Astrocyte of the cerebellum (primary cell): ENCODE measurements around the gene HUWE1.

ENCODE experiments used
- DNase-seq: peaks from one replicate; pipeline ENCODE4 v3.0.0-alpha.2; 2011; ENCODE audit warnings: low read depth
- H3K4me3 ChIP-seq: 2 replicates; pipeline ENCODE4 v1.5.1; 2011; ENCODE audit warnings: mild to moderate bottlenecking, low read depth, low read length, moderate library complexity
- in situ Hi-C: cut with HindIII; loops from 2 replicates; pipeline ENCODE4 v1.10.0; 2017; ENCODE audit warnings: low sequenced_read_pairs
- TF ChIP-seq, protein P1 (sequence below): IDR thresholded peaks from 2 replicates; pipeline ENCODE4 v1.5.1; 2012; ENCODE audit warnings: low read length, low read depth, moderate library complexity, mild to moderate bottlenecking; ENCODE audit errors: missing control alignments

Gene HUWE1

DNA sequence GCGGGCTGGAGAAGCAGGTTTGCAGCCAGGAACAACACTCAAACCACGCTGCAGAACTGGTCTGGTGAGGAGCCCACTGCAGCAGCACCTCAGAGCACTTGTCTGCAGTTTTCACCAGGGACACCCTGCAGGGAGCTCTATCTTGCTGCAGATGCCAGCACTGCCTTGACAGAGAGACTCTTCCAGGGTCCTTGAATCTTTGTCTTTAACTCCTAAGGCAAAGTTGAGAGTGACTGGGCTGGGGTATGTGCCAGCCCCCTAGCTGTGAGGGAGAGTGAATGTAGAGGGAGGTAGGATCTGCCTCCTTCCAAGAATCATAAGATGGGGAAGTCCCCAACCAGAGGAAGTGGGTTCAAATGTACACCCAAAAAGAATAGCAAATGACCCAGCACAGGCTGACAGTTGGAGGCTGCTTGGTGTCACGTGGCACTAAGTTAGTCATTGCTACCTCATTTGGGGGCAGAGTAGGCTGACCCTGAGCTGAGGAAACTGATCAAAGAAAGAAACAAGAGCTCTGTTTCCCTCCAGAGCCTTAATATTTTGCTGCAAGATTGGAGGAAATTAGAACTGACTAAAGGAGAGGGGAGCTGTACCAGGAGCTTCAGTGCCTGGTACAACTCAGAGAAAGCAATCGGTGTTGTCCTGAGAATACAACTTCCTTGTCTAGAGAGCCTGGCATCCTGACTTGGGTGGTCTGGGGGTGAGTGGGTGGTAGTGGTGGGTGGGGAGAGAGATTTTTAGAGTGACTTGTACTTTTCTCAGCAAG is 28.2 kb upstream of the HUWE1 start:
- peak; percentile 26 for DNase-seq
- no peak overlapping the region for H3K4me3 ChIP-seq
- TF ChIP-seq, protein P1, sequence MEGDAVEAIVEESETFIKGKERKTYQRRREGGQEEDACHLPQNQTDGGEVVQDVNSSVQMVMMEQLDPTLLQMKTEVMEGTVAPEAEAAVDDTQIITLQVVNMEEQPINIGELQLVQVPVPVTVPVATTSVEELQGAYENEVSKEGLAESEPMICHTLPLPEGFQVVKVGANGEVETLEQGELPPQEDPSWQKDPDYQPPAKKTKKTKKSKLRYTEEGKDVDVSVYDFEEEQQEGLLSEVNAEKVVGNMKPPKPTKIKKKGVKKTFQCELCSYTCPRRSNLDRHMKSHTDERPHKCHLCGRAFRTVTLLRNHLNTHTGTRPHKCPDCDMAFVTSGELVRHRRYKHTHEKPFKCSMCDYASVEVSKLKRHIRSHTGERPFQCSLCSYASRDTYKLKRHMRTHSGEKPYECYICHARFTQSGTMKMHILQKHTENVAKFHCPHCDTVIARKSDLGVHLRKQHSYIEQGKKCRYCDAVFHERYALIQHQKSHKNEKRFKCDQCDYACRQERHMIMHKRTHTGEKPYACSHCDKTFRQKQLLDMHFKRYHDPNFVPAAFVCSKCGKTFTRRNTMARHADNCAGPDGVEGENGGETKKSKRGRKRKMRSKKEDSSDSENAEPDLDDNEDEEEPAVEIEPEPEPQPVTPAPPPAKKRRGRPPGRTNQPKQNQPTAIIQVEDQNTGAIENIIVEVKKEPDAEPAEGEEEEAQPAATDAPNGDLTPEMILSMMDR, result no peak
- in situ Hi-C loops, result no loop called here

DNA sequence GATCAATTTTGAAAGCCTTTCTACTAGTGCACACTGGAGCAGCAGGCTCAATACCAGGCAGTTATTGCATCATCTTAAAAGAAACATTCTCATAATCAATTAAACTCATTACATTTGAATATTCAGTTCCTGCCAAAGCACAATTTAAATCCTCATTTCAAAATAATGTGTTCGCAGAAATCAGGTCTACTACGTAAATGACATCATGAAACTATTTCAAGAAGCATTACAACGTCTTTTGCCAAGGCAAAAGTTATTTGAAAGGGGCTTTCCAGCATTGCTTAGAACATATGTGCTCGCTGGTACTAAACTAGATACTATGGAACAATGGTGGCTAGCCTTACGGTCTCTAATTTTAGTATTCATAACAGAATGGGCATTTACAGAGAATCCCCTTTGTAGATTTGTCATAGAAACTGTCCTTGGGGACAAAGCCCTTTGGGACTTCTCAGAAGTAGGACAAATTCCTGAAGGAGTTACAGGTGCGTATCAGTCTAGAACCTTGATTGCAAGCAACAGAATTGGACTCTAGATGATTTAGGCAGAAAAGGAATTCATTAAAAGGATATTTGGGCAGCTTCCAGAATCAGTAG is 27.6 kb upstream of the HUWE1 start:
- DNase-seq, result no peak
- TF ChIP-seq, protein P1, result no peak
- no peak overlapping the region for H3K4me3 ChIP-seq
- in situ Hi-C loops, result no loop called here

DNA sequence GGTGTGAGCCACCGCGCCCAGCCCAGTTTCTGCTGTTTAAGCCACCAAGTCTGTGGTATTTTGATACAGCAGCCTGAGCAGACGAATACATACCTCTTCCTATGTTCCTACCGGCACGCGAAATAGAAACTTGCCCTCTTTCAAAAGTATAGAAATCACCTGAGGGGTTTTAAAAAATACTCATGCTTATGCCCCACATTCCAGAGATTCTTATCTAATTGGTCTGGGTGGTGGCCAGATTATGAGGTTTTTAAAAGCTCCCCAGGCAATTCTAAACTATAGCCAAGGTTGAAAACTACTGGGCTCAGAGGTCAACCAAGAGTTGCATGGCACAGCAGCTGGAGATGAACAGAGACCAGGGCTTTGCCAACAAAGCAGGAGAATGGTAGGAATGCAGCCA is 24.9 kb upstream of the HUWE1 start:
- in situ Hi-C loops, result no loop called here
- DNase-seq, result no peak
- no peak overlapping the region for H3K4me3 ChIP-seq
- TF ChIP-seq, protein P1, result no peak

DNA sequence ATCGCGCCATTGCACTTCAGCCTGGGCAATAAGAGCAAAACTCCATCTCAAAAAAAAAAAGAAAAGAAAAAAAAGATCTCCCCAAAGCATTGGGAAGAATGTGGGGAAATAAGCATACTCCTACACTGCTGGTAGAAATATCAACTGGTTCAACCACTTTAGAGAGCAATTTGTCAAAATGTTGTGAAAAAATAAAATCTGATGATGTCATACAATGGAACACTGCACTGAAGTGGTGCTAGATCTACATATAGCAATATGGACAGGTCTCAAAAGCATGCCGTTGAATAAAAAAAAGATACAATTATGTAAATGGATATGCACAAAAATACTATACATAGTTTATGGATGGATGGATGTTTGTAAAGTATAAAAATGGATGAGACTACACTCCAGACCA is 18.3 kb upstream of the HUWE1 start:
- no peak for DNase-seq
- TF ChIP-seq, protein P1, result no peak
- in situ Hi-C loops, result no loop called here
- H3K4me3 ChIP-seq, result no peak overlapping the region

DNA sequence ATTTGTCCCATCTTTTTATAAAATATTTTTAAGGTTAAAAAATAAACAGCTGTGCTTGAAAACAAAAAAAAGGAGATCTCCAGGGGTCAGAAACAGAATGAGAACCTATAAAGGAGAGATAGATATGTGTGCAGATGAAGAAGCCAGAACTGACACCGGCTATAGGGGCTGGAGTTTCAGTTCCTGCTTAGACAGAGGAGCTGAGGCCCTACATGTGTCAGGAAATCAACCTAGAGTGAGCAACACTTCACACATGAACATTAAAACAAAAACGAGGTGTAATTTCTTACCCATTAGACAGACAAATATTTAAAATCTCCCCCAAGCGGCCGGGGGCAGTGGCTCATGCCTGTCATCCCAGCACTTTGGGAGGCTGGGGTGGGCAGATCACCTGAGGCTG is 17.8 kb upstream of the HUWE1 start:
- TF ChIP-seq, protein P1, result no peak
- DNase-seq, result no peak
- no peak overlapping the region for H3K4me3 ChIP-seq
- in situ Hi-C loops, result no loop called here

DNA sequence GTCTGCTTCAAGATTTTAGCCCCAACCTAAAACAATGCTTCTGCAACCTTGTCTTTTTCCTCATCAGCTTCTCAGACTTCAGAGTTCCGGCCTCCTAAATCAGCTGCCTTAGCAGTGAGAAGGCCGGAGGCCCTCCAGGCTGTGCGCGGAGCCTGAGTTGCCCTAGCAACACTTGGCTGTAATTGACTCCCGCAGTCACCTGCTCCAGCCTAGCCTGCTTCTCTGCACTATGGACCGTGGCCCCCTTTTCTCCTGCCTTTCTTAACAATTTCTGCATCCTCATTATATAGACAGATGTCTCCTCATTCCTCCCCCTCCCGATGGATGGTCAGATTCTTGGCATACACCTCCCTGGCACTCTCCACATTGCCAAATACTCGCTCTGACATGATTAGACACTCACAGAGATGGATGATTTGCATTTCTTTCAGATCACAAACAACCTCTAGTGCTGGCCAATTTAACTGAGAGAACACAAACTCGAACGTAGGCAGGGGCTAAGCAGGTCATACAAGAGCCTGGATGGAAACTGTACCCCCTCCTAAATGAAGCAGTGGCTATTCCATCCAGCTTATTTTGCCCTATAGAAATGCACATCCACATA is 9.5 kb upstream of the HUWE1 start:
- DNase-seq, result no peak
- no peak overlapping the region for H3K4me3 ChIP-seq
- TF ChIP-seq, protein P1, result no peak
- in situ Hi-C loops, result no loop called here
